Spleen (tissue), 7 donors: Measurements from ENCODE around the gene DNAAF5.

ENCODE experiments used
- POLR2A ChIP-seq, 3 donors: fragments of 450-650 bp; IDR thresholded peaks; one replicate each; pipeline ENCODE4 v1.5.1; 2017; ENCODE audit warnings: antibody characterized with exemption in 3 of 3, mild to moderate bottlenecking in 1 of 3
- POLR2AphosphoS5 ChIP-seq, 3 donors: sonication (generic); formaldehyde crosslinking; IDR thresholded peaks; one replicate each; pipeline ENCODE4 v1.5.1; 2017; ENCODE audit warnings: antibody characterized with exemption in 3 of 3
- TF ChIP-seq, protein P1 (sequence below), 11 experiments: fragments of 200-600 bp in 7 of 11; fragments of 450-650 bp in 4 of 11; sonication (generic) in 4 of 11; IDR thresholded peaks in 8 of 11; conservative IDR thresholded peaks in 3 of 11; 1 replicate in 7 of 11; 2 replicates in 4 of 11; pipeline versions ENCODE4 v1.4.0 to v1.8.0; 2016 to 2021; ENCODE audit warnings: antibody characterized with exemption in 11 of 11, inconsistent platforms in 4 of 11, mild to moderate bottlenecking in 1 of 11
- donor health status: DM: no; HTN: no; CAD: no; lungs with moderate emphysema.
- donor health status: DM: no; HTN: no; CAD: no.
- donor health status: DM: no; HTN: no; CAD: no.

GRCh38 chr7:684416-684815, 42.1 kb upstream of the DNAAF5 start:
- TF ChIP-seq, protein P1, sequence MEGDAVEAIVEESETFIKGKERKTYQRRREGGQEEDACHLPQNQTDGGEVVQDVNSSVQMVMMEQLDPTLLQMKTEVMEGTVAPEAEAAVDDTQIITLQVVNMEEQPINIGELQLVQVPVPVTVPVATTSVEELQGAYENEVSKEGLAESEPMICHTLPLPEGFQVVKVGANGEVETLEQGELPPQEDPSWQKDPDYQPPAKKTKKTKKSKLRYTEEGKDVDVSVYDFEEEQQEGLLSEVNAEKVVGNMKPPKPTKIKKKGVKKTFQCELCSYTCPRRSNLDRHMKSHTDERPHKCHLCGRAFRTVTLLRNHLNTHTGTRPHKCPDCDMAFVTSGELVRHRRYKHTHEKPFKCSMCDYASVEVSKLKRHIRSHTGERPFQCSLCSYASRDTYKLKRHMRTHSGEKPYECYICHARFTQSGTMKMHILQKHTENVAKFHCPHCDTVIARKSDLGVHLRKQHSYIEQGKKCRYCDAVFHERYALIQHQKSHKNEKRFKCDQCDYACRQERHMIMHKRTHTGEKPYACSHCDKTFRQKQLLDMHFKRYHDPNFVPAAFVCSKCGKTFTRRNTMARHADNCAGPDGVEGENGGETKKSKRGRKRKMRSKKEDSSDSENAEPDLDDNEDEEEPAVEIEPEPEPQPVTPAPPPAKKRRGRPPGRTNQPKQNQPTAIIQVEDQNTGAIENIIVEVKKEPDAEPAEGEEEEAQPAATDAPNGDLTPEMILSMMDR (IDR thresholded peaks at IDR 0.05 in 8 of 11, conservative IDR thresholded peaks at IDR 0.05 in 3 of 11) = no peak
- no peak for TF ChIP-seq POLR2A (IDR thresholded peaks at IDR 0.05)
- no peak for TF ChIP-seq POLR2AphosphoS5 (IDR thresholded peaks at IDR 0.05)
